ENCODE data around the gene WFDC5. TPM values are rescaled to one million over a fixed set of nuclear protein-coding genes. Genes with fewer than 3 reads are reported as not detected.
A peak's percentile ranks its signal among the peaks of the same experiment; 100 is the strongest.

Gene WFDC5
- total RNA-seq, 1 donor from 2014 or later, result not detected

DNA sequence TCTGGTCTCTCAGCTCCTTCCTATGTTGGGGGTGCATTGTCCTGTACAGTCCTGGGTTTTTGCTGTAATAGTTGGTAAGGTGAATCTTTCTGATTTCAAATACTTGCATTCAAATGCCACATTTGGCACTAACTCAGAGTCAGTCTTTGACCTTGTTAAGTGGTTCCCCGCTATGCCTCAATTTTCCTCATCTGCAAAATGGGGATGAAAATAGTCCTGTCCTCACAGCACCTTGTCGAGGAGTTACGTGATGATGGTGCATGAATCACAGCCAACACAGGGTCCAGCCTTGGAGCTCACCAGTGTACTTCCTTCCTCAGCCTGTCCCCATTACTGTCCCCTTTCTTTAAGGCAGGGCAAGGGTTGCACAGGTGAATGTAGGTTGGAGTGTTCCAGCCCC, 1.1 kb downstream of the WFDC5 start:
- H3K27me3 Mint-ChIP-seq (ENCODE audit: low read depth), result peaks cover 19% of the 10 kb centered on the region
- no peak overlapping the region for H3K27ac Mint-ChIP-seq
- no peaks in the 10 kb centered on the region for H3K4me1 Mint-ChIP-seq
- no peak overlapping the region for H3K4me3 Mint-ChIP-seq
- no peak for DNase-seq (ENCODE audit: low spot score in 2 of 2, unreplicated experiment in 2 of 2)
- H3K9me3 Mint-ChIP-seq, result no peaks in the 10 kb centered on the region
- TF ChIP-seq, protein P1, sequence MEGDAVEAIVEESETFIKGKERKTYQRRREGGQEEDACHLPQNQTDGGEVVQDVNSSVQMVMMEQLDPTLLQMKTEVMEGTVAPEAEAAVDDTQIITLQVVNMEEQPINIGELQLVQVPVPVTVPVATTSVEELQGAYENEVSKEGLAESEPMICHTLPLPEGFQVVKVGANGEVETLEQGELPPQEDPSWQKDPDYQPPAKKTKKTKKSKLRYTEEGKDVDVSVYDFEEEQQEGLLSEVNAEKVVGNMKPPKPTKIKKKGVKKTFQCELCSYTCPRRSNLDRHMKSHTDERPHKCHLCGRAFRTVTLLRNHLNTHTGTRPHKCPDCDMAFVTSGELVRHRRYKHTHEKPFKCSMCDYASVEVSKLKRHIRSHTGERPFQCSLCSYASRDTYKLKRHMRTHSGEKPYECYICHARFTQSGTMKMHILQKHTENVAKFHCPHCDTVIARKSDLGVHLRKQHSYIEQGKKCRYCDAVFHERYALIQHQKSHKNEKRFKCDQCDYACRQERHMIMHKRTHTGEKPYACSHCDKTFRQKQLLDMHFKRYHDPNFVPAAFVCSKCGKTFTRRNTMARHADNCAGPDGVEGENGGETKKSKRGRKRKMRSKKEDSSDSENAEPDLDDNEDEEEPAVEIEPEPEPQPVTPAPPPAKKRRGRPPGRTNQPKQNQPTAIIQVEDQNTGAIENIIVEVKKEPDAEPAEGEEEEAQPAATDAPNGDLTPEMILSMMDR (IDR thresholded peaks at IDR 0.05; ENCODE audit: unreplicated experiment), result no peak
- no peaks in the 10 kb centered on the region for H3K36me3 Mint-ChIP-seq

DNA sequence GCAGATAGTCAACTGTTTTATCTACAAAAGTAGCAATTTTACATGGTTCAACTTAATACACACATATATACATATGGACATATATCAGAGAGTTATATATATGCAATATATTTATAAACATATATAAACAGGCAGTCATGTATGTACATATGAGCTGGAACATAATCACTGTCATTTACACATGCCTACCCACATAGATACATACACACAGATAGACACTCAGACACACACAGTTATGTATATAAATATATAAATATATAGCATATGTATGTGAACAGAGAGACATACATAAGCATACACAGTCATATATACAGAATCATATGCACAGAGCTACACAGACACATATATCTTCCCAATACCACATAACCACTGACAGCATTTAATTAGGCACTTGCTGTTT, 2.2 kb downstream of the WFDC5 start:
- Mint-ChIP-seq H3K4me3 (no peak overlapping the region), H3K27me3 (ENCODE audit: low read depth) (peaks cover 19% of the 10 kb centered on the region), H3K27ac (no peak overlapping the region), H3K4me1 (no peaks in the 10 kb centered on the region), H3K36me3 (no peaks in the 10 kb centered on the region), H3K9me3 (no peaks in the 10 kb centered on the region)
- TF ChIP-seq, protein P1 (IDR thresholded peaks at IDR 0.05; ENCODE audit: unreplicated experiment), result no peak
- no peak for DNase-seq (ENCODE audit: low spot score in 2 of 2, unreplicated experiment in 2 of 2)

DNA sequence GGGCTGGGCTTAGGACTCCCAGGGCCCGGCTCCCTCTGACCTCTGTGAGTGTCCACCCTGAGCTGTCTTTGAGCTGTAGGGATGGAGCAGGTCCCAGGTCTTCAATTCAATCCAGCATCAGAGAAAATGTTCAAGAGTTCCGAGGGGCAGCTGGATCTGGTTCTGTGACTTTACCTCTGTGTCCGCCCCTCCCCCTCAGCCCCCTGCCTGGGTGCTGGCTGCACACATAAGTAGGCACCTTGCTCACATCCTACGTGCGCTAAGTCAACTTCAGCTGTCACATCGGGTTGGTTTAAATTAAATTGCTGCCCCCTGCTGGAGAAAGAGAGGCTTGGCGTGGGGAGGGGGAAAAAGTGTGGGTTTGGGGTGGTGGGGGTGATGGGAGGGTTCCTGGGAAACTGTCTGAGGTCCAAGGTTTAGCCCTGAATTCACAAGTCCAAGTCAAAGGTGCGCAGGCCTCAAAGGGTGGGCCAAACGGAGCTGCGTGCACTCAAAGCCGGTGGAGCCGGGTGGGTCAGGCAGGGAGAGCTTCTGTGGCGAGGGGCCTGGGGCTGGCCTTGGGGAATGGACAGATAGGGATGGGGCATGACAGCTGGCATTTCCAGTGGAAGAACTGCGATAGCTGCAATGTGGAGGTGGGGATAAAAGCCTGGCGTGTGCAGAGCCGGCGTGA, 3.0 kb downstream of the WFDC5 start:
- DNase-seq (ENCODE audit: low spot score in 2 of 2, unreplicated experiment in 2 of 2), result no peak
- Mint-ChIP-seq H3K4me1 (no peaks in the 10 kb centered on the region), H3K36me3 (no peaks in the 10 kb centered on the region), H3K27ac (no peak overlapping the region), H3K27me3 (ENCODE audit: low read depth) (peaks cover 18% of the 10 kb centered on the region), H3K9me3 (no peaks in the 10 kb centered on the region), H3K4me3 (no peak overlapping the region)
- TF ChIP-seq, protein P1 (IDR thresholded peaks at IDR 0.05; ENCODE audit: unreplicated experiment), result peak; percentile 70

DNA sequence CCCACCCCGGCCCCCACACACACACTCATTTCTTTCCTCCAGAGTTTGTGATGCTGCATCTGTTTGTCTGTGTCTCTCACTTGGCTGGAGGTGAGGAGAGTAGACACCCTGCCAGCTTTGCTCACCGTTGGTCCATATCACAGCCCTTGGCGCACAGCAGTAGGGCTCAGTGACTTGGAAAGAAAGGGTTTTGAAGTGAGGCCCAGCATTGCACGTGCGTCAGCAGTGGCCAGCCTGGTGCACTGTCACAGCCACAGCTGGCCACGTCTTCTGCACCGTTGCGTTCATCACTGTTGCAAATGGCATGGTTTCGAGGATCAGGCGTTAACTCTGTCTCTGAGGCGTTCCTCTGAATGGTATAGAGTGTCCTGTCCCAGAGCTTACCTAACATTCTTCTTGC, 3.7 kb downstream of the WFDC5 start:
- Mint-ChIP-seq H3K27ac (no peak overlapping the region), H3K27me3 (ENCODE audit: low read depth) (peaks cover 18% of the 10 kb centered on the region), H3K4me3 (no peak overlapping the region), H3K4me1 (no peaks in the 10 kb centered on the region), H3K36me3 (no peaks in the 10 kb centered on the region), H3K9me3 (no peaks in the 10 kb centered on the region)
- DNase-seq (ENCODE audit: low spot score in 2 of 2, unreplicated experiment in 2 of 2), result no peak
- TF ChIP-seq, protein P1 (IDR thresholded peaks at IDR 0.05; ENCODE audit: unreplicated experiment), result no peak

DNA sequence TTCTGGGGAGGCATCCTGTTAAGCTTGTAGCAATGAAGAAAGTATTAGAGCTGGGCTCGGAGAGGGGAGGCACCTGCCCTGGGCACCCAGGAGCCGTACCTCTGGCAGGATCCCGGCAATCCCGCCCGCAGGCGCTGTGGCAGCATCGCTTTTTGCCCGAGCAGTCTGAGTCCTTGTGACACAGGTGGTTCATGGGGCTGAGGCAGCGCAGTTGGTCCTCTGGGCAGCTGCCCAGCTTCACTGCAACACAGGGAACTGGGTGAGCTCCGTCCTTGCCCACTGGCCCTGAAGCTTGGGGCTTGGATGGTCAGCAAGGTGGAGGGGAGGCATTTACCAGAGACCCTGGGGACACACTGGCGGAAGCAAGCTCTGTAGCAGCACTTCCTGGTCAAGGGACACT, 4.7 kb downstream of the WFDC5 start:
- Mint-ChIP-seq H3K9me3 (no peaks in the 10 kb centered on the region), H3K4me3 (no peak overlapping the region), H3K27ac (no peak overlapping the region), H3K4me1 (no peaks in the 10 kb centered on the region), H3K36me3 (no peaks in the 10 kb centered on the region), H3K27me3 (ENCODE audit: low read depth) (peaks cover 19% of the 10 kb centered on the region)
- TF ChIP-seq, protein P1 (IDR thresholded peaks at IDR 0.05; ENCODE audit: unreplicated experiment), result no peak
- DNase-seq (ENCODE audit: low spot score in 2 of 2, unreplicated experiment in 2 of 2), result no peak

All from mesothelial cell of epicardium (in vitro differentiated cells).